ENCODE results near the gene TRPM2. TPM values are rescaled to one million over a fixed set of nuclear protein-coding genes. Genes with fewer than 3 reads are reported as not detected.
A peak's percentile ranks its signal among the peaks of the same experiment; 100 is the strongest.

The TRPM2 gene
- total RNA-seq, 1 donor from 2014 or later, result 3.9 TPM

GRCh38 chr21:44370786-44371410 lies 17.5 kb downstream of the TRPM2 start:
- ChIA-PET POLR2A (no interaction called here), CTCF (no interaction called here)
- Mint-ChIP-seq H3K9me3 (peaks cover 3% of the 10 kb centered on the region), H3K27me3 (no peaks in the 10 kb centered on the region), H3K36me3 (ENCODE audit: low read depth) (peaks cover 2% of the 10 kb centered on the region), H3K27ac (no peak overlapping the region), H3K4me3 (no peak overlapping the region), H3K4me1 (peaks cover 14% of the 10 kb centered on the region)
- DNase-seq (no peak), ATAC-seq (ENCODE audit: low read depth) (no peak)
- intact Hi-C loops (cut with micrococcal nuclease), result no loop called here
- TF ChIP-seq, protein P1, sequence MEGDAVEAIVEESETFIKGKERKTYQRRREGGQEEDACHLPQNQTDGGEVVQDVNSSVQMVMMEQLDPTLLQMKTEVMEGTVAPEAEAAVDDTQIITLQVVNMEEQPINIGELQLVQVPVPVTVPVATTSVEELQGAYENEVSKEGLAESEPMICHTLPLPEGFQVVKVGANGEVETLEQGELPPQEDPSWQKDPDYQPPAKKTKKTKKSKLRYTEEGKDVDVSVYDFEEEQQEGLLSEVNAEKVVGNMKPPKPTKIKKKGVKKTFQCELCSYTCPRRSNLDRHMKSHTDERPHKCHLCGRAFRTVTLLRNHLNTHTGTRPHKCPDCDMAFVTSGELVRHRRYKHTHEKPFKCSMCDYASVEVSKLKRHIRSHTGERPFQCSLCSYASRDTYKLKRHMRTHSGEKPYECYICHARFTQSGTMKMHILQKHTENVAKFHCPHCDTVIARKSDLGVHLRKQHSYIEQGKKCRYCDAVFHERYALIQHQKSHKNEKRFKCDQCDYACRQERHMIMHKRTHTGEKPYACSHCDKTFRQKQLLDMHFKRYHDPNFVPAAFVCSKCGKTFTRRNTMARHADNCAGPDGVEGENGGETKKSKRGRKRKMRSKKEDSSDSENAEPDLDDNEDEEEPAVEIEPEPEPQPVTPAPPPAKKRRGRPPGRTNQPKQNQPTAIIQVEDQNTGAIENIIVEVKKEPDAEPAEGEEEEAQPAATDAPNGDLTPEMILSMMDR (IDR thresholded peaks at IDR 0.05), result no peak

DNA sequence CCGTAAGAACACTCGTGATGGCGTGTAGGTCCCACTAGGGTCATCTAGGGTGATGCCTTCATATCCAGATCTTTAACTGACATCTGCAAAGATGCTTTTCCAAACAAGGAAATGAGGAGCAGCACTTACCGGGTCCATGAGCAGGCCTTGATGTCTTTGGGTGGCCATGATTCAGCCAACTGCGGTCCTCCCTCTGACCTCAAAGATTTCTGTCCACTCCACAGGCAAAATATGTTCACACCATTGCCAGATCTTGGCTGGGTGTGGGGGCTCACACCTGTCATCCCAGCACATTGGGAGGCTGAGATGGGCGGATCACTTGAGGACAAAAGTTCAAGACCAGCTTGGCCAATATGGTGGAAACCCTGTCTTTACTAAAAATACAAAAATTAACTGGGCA lies 18.2 kb downstream of the TRPM2 start:
- intact Hi-C loops (cut with micrococcal nuclease), result no loop called here
- CTCF ChIA-PET, result no interaction called here
- peaks cover 3% of the 10 kb centered on the region for H3K9me3 Mint-ChIP-seq
- H3K36me3 Mint-ChIP-seq (ENCODE audit: low read depth), result peaks cover 2% of the 10 kb centered on the region
- ATAC-seq (ENCODE audit: low read depth) (no peak), DNase-seq (no peak)
- no peak overlapping the region for H3K4me3 Mint-ChIP-seq
- H3K27me3 Mint-ChIP-seq, result no peaks in the 10 kb centered on the region
- TF ChIP-seq, protein P1 (IDR thresholded peaks at IDR 0.05), result no peak
- POLR2A ChIA-PET, result no interaction called here
- no peak overlapping the region for H3K27ac Mint-ChIP-seq
- peaks cover 20% of the 10 kb centered on the region for H3K4me1 Mint-ChIP-seq

DNA sequence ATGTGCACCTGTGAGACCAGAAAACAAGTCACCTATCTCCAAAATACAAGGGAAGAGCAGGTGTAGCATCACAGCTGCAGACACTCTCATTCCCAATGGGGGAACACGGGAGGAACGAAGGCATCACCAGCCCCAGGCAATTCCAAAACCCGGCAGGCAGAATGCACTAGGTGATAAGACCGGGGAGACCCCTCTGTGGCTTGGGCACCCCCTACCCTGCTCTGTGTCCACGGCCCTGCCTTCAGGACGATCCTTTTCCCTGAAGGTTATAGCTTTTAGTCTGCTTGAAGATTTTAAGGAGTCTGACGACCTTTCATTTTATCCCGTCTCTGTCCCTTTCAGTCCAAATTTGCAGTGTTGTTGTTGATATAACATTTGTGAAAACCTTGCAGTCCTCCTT lies 19.2 kb downstream of the TRPM2 start:
- ChIA-PET POLR2A (no interaction called here), CTCF (no interaction called here)
- H3K9me3 Mint-ChIP-seq, result peaks cover 3% of the 10 kb centered on the region
- intact Hi-C loops (cut with micrococcal nuclease), result no loop called here
- no peak for ATAC-seq (ENCODE audit: low read depth)
- peaks cover 25% of the 10 kb centered on the region for H3K4me1 Mint-ChIP-seq
- H3K27ac Mint-ChIP-seq, result no peak overlapping the region
- DNase-seq, result no peak
- peaks cover 2% of the 10 kb centered on the region for H3K36me3 Mint-ChIP-seq (ENCODE audit: low read depth)
- H3K27me3 Mint-ChIP-seq, result no peaks in the 10 kb centered on the region
- no peak overlapping the region for H3K4me3 Mint-ChIP-seq
- TF ChIP-seq, protein P1 (IDR thresholded peaks at IDR 0.05), result no peak

DNA sequence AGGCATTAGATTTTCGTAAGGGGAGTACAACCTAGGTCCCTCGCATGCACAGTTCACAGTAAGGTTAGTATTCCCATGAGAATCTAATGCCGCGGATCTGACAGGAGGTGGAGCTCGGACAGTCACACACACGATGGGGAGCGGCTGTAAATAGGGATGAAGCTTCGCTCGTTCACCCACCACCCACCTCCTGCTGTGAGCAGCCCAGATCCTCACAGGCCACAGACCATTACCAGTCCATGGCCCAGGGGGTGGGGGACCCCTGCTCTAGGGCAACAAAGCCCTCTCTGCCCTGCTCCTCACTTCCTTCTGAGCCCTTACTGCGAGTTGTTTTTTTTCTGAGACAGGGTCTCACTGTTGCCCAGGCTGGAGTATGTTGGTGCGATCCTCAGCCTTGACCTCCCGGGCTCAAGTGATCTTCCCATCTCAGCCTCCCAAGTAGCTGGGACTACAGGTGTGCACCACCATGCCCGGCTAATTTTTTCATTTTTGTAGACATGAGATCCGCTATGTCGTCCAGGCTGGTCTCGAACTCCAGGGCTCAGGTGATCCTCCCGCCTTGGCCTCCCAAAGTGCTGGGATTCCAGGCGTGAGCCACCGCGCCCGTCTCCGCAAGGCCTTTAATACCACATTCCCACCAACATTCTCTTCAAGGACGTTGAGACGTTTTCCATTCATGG lies 21.3 kb downstream of the TRPM2 start:
- no peak for DNase-seq
- intact Hi-C loops (cut with micrococcal nuclease), result no loop called here
- Mint-ChIP-seq H3K4me1 (peaks cover 25% of the 10 kb centered on the region), H3K9me3 (peaks cover 3% of the 10 kb centered on the region), H3K4me3 (peak overlapping the region; percentile 9), H3K27me3 (no peaks in the 10 kb centered on the region), H3K36me3 (ENCODE audit: low read depth) (peaks cover 2% of the 10 kb centered on the region), H3K27ac (no peak overlapping the region)
- ChIA-PET POLR2A (no interaction called here), CTCF (no interaction called here)
- TF ChIP-seq, protein P1 (IDR thresholded peaks at IDR 0.05), result no peak
- no peak for ATAC-seq (ENCODE audit: low read depth)

GRCh38 chr21:44375281-44375651 lies 21.8 kb downstream of the TRPM2 start:
- ATAC-seq (ENCODE audit: low read depth) (no peak), DNase-seq (no peak)
- intact Hi-C loops (cut with micrococcal nuclease), result no loop called here
- H3K27me3 Mint-ChIP-seq, result no peaks in the 10 kb centered on the region
- peaks cover 25% of the 10 kb centered on the region for H3K4me1 Mint-ChIP-seq
- CTCF ChIA-PET, result no interaction called here
- TF ChIP-seq, protein P1 (IDR thresholded peaks at IDR 0.05), result no peak
- peaks cover 3% of the 10 kb centered on the region for H3K9me3 Mint-ChIP-seq
- peaks cover 2% of the 10 kb centered on the region for H3K36me3 Mint-ChIP-seq (ENCODE audit: low read depth)
- peak overlapping the region; percentile 31 for H3K27ac Mint-ChIP-seq
- peak overlapping the region; percentile 9 for H3K4me3 Mint-ChIP-seq
- POLR2A ChIA-PET, result no interaction called here

Measured in activated B cell treated with CpG ODN at 0.5 μM for 24 hours (primary cell).